ENCODE results near the gene ZNF768. TPM values are rescaled to one million over a fixed set of nuclear protein-coding genes. Genes with fewer than 3 reads are reported as not detected.

Gene ZNF768
- total and polyA plus RNA-seq, 2 of the 13 experiments (the other 11 are each of a cell fraction or from before 2014, with no cell fraction given), result 26.7 to 34.4 TPM

- no peaks in the 10 kb centered on the region for H3K79me2 ChIP-seq (ENCODE audit: insufficient read depth, low read length)
- no peak for DNase-seq (ENCODE audit: low spot score)
- ChIA-PET POLR2A (no interaction called here), CTCF (ENCODE audit: low intra/inter-chr PET ratio, low total read pairs) (no interaction called here)
- H2AFZ ChIP-seq (ENCODE audit: low read length), result no peak overlapping the region
- intact Hi-C loops (cut with micrococcal nuclease; ENCODE audit: unreplicated experiment) (no loop called here), in situ Hi-C loops (cut with HindIII; ENCODE audit: extremely low pct_ligation_motif_present, low pct_unique_long_range_greater_than_20kb) (no loop called here)
- no peaks in the 10 kb centered on the region; a peak in 1 of 5 replicates for H3K27me3 ChIP-seq (ENCODE audit: control insufficient read depth in 1 of 2, insufficient read depth in 2 of 2, low read length in 2 of 2)
- 76% methylated on average over 8 of the region's 8 CpGs for WGBS (ENCODE audit: low lambda C conversion rate)
- H3K4me1 ChIP-seq (ENCODE audit: insufficient read depth, low read length), result no peaks in the 10 kb centered on the region
- peak; percentile 67 for ATAC-seq
- FAIRE-seq, result no peak
- H3K4me2 ChIP-seq (ENCODE audit: low read depth, low read length), result peak overlapping the region; percentile 35
- H3K9ac ChIP-seq (ENCODE audit: insufficient read depth, low read depth, low read length), result no peak overlapping the region
- no peaks in the 10 kb centered on the region for H3K9me3 ChIP-seq (ENCODE audit: low read length)
- no peaks in the 10 kb centered on the region for H4K20me1 ChIP-seq (ENCODE audit: insufficient read depth, low read length)
- no TSS peak for BruUV-seq (replicated peaks)
- no peaks in the 10 kb centered on the region for H3K36me3 ChIP-seq (replicated peaks in 1 of 2; ENCODE audit: control insufficient read depth in 1 of 2, insufficient read depth in 2 of 2, low read length in 2 of 2)
- no peak overlapping the region for H3K27ac ChIP-seq (ENCODE audit: extremely low read length, insufficient read depth, low read length)
- peak overlapping the region in 1 of 3 experiments; percentile 34; a peak in 2 of 6 replicates for H3K4me3 ChIP-seq (replicated peaks in 1 of 3; ENCODE audit: insufficient read depth in 1 of 3, low read depth in 2 of 3, low read length in 3 of 3)
- TF ChIP-seq PHF8 (CRISPR knock-in tag; IDR thresholded peaks at IDR 0.05) (0 out of 2 replicates have a peak, but pooled peaks have one; percentile 16), HOMEZ (CRISPR knock-in tag; IDR thresholded peaks at IDR 0.05; ENCODE audit: low read depth) (no peak), ZNF674 (CRISPR knock-in tag; IDR thresholded peaks at IDR 0.05; ENCODE audit: low read depth) (no peak), ZNF556 (CRISPR knock-in tag; IDR thresholded peaks at IDR 0.05; ENCODE audit: borderline replicate concordance) (no peak), ZNF589 (CRISPR knock-in tag; conservative IDR thresholded peaks at IDR 0.05) (0 out of 2 replicates have a peak, but pooled peaks have one; percentile 24), GABPA (IDR thresholded peaks at IDR 0.05; ENCODE audit: low read depth, low read length) (peak; percentile 17; the same call in 1 of the 2 replicates), GABPA (CRISPR knock-in tag; IDR thresholded peaks at IDR 0.05; ENCODE audit: low read depth) (peak; percentile 38; the same call in 1 of the 2 replicates), ARID4A (CRISPR knock-in tag; IDR thresholded peaks at IDR 0.05; ENCODE audit: borderline replicate concordance) (0 out of 2 replicates have a peak, but pooled peaks have one; percentile 16), MIER2 (CRISPR knock-in tag; IDR thresholded peaks at IDR 0.05) (no peak), CREM (IDR thresholded peaks at IDR 0.05) (peak; percentile 43; the same call in 1 of the 2 replicates), CREM (CRISPR knock-in tag; IDR thresholded peaks at IDR 0.05) (no peak), POLR2G (IDR thresholded peaks at IDR 0.05; ENCODE audit: low read depth, low read length) (0 out of 2 replicates have a peak, but pooled peaks have one; percentile 34), KLF12 (CRISPR knock-in tag; IDR thresholded peaks at IDR 0.05; ENCODE audit: borderline replicate concordance) (no peak), ZMAT5 (CRISPR knock-in tag; IDR thresholded peaks at IDR 0.05; ENCODE audit: borderline replicate concordance, low read depth) (no peak), ARNTL (CRISPR knock-in tag; IDR thresholded peaks at IDR 0.05) (no peak), ZNF7 (CRISPR knock-in tag; IDR thresholded peaks at IDR 0.05) (no peak), BHLHE40 (IDR thresholded peaks at IDR 0.05; ENCODE audit: low read length) (no peak), ZBTB21 (CRISPR knock-in tag; IDR thresholded peaks at IDR 0.05) (peak; percentile 89)
Observed at GRCh38 chr16:30499284-30499683, 27.1 kb downstream of the ZNF768 start.

Measured in HepG2 (cell line).